Stimulated activated effector memory CD8-positive, alpha-beta T cell treated with anti-CD3 and anti-CD28 coated beads, Interleukin-12 subunit alpha, Interleukin-12 subunit beta, amount 100 ng/mL, for 72 hours (primary cell): ENCODE results near the gene DMD.

Experiments
- ATAC-seq: fragments of 150-1000 bp; cut with Tn5 transposase; 2 replicates; pipeline ENCODE4 v1.10.0; 2021
- DNase-seq, 2 donors: peaks; one replicate each; pipeline ENCODE4 v3.0.0; 2021 to 2022; ENCODE audit warnings: low spot score in 2 of 2
- H3K27ac Mint-ChIP-seq: one replicate; pipeline ENCODE4 v1.8.0; 2022; ENCODE audit warnings: mild to moderate bottlenecking, mixed read lengths
- H3K36me3 Mint-ChIP-seq: one replicate; pipeline ENCODE4 v1.8.0; 2022; ENCODE audit warnings: mild to moderate bottlenecking, mixed read lengths
- H3K4me1 Mint-ChIP-seq: one replicate; pipeline ENCODE4 v1.8.0; 2022; ENCODE audit warnings: mixed read lengths
- H3K4me3 Mint-ChIP-seq: one replicate; pipeline ENCODE4 v1.8.0; 2022; ENCODE audit warnings: mild to moderate bottlenecking, mixed read lengths
- H3K9me3 Mint-ChIP-seq: one replicate; pipeline ENCODE4 v1.8.0; 2022; ENCODE audit warnings: mixed read lengths

DMD gene

DNA sequence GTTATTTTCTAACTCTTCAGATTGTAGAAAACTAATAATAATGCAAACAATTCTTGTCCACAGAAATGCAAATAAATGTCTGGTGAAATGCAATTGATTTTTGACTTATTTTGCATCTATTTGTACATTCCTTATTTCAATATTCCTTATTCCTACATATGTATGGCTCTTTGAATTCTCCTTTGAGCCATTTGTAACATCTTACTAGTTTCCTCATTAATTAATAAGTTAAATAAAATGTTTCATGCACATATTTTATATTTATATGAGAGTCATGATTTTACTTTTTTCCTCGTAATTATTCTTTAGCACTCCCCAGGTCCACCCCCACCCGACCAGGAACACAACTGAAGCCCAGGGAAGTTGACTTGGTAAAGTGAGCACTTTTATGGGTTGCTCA lies 2136.8 kb downstream of the DMD start:
- H3K4me1 Mint-ChIP-seq = no peaks in the 10 kb centered on the region
- H3K4me3 Mint-ChIP-seq = no peak overlapping the region
- ATAC-seq = no peak
- no peak for DNase-seq
- peaks cover 7% of the 10 kb centered on the region for H3K9me3 Mint-ChIP-seq
- H3K36me3 Mint-ChIP-seq = no peaks in the 10 kb centered on the region
- no peak overlapping the region for H3K27ac Mint-ChIP-seq

DNA sequence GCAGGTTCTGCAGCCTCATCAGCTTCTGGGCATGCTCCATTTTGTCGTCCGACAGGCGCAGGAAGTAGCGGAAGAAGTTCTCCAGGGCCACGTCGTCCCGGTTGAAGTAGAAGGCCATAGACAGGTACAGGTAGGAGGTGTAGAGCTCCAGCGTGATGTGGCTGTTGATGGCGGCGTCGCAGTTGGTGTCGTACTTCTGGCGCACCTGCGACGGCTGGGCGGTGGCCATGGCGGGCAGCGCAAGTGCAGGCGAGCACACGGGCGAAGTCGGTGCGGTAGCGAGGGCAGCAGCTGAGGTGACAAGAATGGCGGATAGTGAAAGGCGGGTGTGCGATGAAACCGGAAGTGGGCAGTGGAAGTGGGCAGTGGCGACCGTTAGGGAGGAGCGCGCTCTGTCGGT lies 2139.6 kb downstream of the DMD start, which contains the start of gene FTHL17:
Gene FTHL17 (minus strand): TSS at position 317 of the 400 bp plus-strand sequence. CDS start 88 bp downstream, at position 229.
- no peak for DNase-seq
- Mint-ChIP-seq H3K4me1 (no peaks in the 10 kb centered on the region), H3K36me3 (no peaks in the 10 kb centered on the region), H3K4me3 (no peak within 1 kb of the TSS), H3K9me3 (peaks cover 7% of the 10 kb centered on the region), H3K27ac (no peak within 1 kb of the TSS)
- no peak for ATAC-seq

DNA sequence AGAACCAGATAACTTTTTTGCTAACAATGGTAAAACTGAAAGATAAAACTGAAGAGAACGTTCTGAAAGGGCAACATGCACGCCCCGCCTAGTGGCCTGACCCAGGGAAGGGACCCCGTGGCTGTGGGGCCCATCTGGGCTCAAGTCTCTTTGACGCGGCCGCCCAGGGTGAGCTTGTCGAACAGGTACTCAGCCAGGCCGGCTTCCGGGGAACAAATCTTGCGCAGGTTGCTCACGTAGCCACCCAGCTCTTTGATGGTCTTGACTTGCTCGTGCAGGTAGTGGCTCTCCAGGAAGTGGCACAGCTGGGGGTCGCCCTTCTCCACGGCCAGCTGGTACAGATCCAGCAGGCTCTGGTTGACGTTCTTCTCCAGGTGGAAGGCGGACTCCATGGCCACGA lies 2140.1 kb downstream of the DMD start:
- peaks cover 7% of the 10 kb centered on the region for H3K9me3 Mint-ChIP-seq
- H3K27ac Mint-ChIP-seq = no peak overlapping the region
- no peak overlapping the region for H3K4me3 Mint-ChIP-seq
- ATAC-seq (no peak), DNase-seq (no peak)
- no peaks in the 10 kb centered on the region for H3K36me3 Mint-ChIP-seq
- H3K4me1 Mint-ChIP-seq = no peaks in the 10 kb centered on the region

DNA sequence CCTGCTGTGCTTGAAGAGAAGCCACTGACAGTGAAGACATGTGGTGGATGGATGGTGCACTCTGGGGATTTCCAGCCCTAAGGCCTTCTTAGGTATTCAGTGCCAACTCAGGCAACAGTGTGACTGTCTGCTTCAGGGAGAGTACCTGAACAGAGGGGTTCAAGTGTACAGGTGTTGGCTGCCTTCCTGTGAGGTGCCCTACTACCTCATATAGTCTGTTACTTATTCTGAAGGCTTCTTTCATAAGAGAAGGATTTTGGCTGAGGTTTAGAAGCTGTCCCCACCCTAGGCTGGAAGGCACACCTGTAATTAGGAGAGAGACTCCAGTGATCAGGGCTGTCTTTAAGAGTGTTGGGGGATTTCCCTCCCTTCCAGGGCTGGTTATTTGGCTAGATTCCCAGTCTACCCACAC lies 2141.3 kb downstream of the DMD start:
- H3K27ac Mint-ChIP-seq = no peak overlapping the region
- DNase-seq (no peak), ATAC-seq (peak; percentile 59)

More for the DNA sequence above, 2141.3 kb downstream of the DMD start:
- peaks cover 7% of the 10 kb centered on the region for H3K9me3 Mint-ChIP-seq
- H3K4me3 Mint-ChIP-seq = no peak overlapping the region
- H3K4me1 Mint-ChIP-seq = no peaks in the 10 kb centered on the region
- H3K36me3 Mint-ChIP-seq = no peaks in the 10 kb centered on the region
